LNCAP (cell line): ENCODE measurements around the gene HLA-A.

Experiments used
- TF ChIP-seq, protein P1 (sequence below): fragments of 450-650 bp; IDR thresholded peaks from 2 replicates; pipeline ENCODE4 v1.5.1; 2017; ENCODE audit warnings: mild to moderate bottlenecking

The HLA-A gene

GRCh38 chr6:29958046-29958445 lies 15.7 kb downstream of the HLA-A start:
- TF ChIP-seq, protein P1, sequence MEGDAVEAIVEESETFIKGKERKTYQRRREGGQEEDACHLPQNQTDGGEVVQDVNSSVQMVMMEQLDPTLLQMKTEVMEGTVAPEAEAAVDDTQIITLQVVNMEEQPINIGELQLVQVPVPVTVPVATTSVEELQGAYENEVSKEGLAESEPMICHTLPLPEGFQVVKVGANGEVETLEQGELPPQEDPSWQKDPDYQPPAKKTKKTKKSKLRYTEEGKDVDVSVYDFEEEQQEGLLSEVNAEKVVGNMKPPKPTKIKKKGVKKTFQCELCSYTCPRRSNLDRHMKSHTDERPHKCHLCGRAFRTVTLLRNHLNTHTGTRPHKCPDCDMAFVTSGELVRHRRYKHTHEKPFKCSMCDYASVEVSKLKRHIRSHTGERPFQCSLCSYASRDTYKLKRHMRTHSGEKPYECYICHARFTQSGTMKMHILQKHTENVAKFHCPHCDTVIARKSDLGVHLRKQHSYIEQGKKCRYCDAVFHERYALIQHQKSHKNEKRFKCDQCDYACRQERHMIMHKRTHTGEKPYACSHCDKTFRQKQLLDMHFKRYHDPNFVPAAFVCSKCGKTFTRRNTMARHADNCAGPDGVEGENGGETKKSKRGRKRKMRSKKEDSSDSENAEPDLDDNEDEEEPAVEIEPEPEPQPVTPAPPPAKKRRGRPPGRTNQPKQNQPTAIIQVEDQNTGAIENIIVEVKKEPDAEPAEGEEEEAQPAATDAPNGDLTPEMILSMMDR, result no peak

GRCh38 chr6:29958921-29959320 lies 16.6 kb downstream of the HLA-A start:
- TF ChIP-seq, protein P1, result no peak

GRCh38 chr6:29959467-29959866 lies 17.1 kb downstream of the HLA-A start:
- TF ChIP-seq, protein P1, result no peak

DNA sequence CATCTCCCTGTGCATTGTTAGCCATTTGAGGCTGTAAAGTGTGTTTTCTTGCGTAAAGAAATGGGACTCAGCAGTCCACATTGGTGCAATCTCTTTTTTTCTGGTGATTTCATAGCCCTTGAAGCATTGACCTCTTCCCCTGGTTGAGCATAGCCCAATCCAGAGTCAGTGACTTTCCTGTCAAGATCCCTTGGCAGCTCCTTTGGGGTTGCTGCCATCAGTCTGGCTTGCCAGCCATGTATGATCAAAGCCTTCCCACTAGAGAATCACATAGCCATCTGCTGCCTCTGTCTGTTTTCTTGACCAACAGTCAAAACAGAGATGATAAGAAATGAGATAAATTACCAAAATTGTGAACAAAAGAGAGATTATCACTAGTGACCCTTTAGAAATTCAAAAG lies 19.6 kb downstream of the HLA-A start:
- TF ChIP-seq, protein P1, result no peak

- TF ChIP-seq, protein P1, result no peak
Measured at GRCh38 chr6:29964518-29964886, 22.2 kb downstream of the HLA-A start.

GRCh38 chr6:29964887-29965562 lies 22.7 kb downstream of the HLA-A start:
- TF ChIP-seq, protein P1, result no peak

- TF ChIP-seq, protein P1, result no peak
Measured at GRCh38 chr6:29965563-29965872, 23.2 kb downstream of the HLA-A start.
